ENCODE data around the gene MITF. TPM values are rescaled to one million over a fixed set of nuclear protein-coding genes. Genes with fewer than 3 reads are reported as not detected.

The MITF gene
- total RNA-seq, 1 experiment from 2014 or later, result 1.9 TPM

GRCh38 chr3:69786854-69787253 is 47.6 kb downstream of the MITF start:
- Histone ChIP-seq H3K9me3 (ENCODE audit: control insufficient read depth in 1 of 2, insufficient read depth in 1 of 2, low read depth in 1 of 2, low read length in 2 of 2) (no peaks in the 10 kb centered on the region), H3K4me3 (replicated peaks in 1 of 2; ENCODE audit: low read depth in 1 of 2, low read length in 2 of 2) (no peak overlapping the region), H4K20me1 (ENCODE audit: insufficient read depth) (no peaks in the 10 kb centered on the region), H2AFZ (ENCODE audit: low read depth, low read length, poor library complexity, severe bottlenecking) (no peak overlapping the region), H3K9me2 (ENCODE audit: insufficient read depth) (no peaks in the 10 kb centered on the region), H3K4me1 (ENCODE audit: control insufficient read depth in 1 of 2, insufficient read depth in 2 of 2, low read length in 2 of 2) (no peaks in the 10 kb centered on the region), H3K27ac (ENCODE audit: low read depth, low read length) (no peak overlapping the region), H3K4me2 (ENCODE audit: low read length) (no peak overlapping the region), H3K36me3 (ENCODE audit: control insufficient read depth in 1 of 2, insufficient read depth in 2 of 2, low read length in 2 of 2) (no peaks in the 10 kb centered on the region), H3K79me2 (ENCODE audit: insufficient read depth, low read length) (no peaks in the 10 kb centered on the region), H3K27me3 (ENCODE audit: insufficient read depth, low read length) (no peaks in the 10 kb centered on the region), H3K9ac (ENCODE audit: low read length) (no peak overlapping the region)
- ChIA-PET CTCF (no interaction called here), POLR2A (no interaction called here), RAD21 (ENCODE audit: low non-redundant PET in 1 of 2, low total read pairs in 2 of 2, uncharacterized antibody in 2 of 2, unreplicated experiment in 2 of 2) (no interaction called here)
- intact Hi-C loops (cut with micrococcal nuclease), result no loop called here
- no TSS peak for BruUV-seq (replicated peaks)
- DNase-seq (ENCODE audit: low read depth, low spot score) (no peak), ATAC-seq (no peak)
- TF ChIP-seq ZFX (IDR thresholded peaks at IDR 0.05), result no peak
- no peak for TF ChIP-seq RAD21 (IDR thresholded peaks at IDR 0.05; ENCODE audit: low read depth)
- TF ChIP-seq CEBPB (IDR thresholded peaks at IDR 0.05; ENCODE audit: low read depth), result no peak
- TF ChIP-seq CBX3 (IDR thresholded peaks at IDR 0.05; ENCODE audit: low read depth), result no peak
- TF ChIP-seq EZH2phosphoT487 (IDR thresholded peaks at IDR 0.05; ENCODE audit: borderline replicate concordance), result no peak
- TF ChIP-seq YY1 (IDR thresholded peaks at IDR 0.05; ENCODE audit: extremely low read depth, insufficient replicate concordance, low read depth, low read length), result no peak
- no peak for TF ChIP-seq JUND (IDR thresholded peaks at IDR 0.05)
- no peak for TF ChIP-seq MAX (IDR thresholded peaks at IDR 0.05)
- TF ChIP-seq EGR1 (IDR thresholded peaks at IDR 0.05; ENCODE audit: low read depth), result no peak
- TF ChIP-seq SRF (IDR thresholded peaks at IDR 0.05; ENCODE audit: low read depth), result no peak
- TF ChIP-seq SIN3A (IDR thresholded peaks at IDR 0.05; ENCODE audit: low read depth), result no peak
- TF ChIP-seq REST (IDR thresholded peaks at IDR 0.05; ENCODE audit: low read depth), result no peak
- no peak for TF ChIP-seq POLR2AphosphoS5 (IDR thresholded peaks at IDR 0.05; ENCODE audit: low read depth, low read length)
- TF ChIP-seq FOSL1 (IDR thresholded peaks at IDR 0.05; ENCODE audit: low read depth), result no peak
- TF ChIP-seq ELF1 (IDR thresholded peaks at IDR 0.05; ENCODE audit: borderline replicate concordance, low read depth), result no peak

All from HCT116 (cell line).